GM23248 (cell line): ENCODE measurements around the gene SPOCK2. TPM values are rescaled to one million over a fixed set of nuclear protein-coding genes. Genes with fewer than 3 reads are reported as not detected.

Experiments
- DNase-seq: peaks from one replicate; pipeline ENCODE4 v3.0.0-alpha.2; 2015
- H2AFZ ChIP-seq: fragments of 200-600 bp; sonication (generic); 2 replicates; pipeline ENCODE4 v1.6.1; 2016; ENCODE audit warnings: antibody characterized with exemption
- H3F3A ChIP-seq: fragments of 200-600 bp; sonication (generic); 2 replicates; pipeline ENCODE4 v1.6.1; 2016; ENCODE audit warnings: mild to moderate bottlenecking, antibody characterized with exemption, mixed run types; ENCODE audit not compliant: insufficient read depth
- H3K27ac ChIP-seq: fragments of 200-600 bp; sonication (generic); 2 replicates; pipeline ENCODE4 v1.5.1; 2016; ENCODE audit warnings: mild to moderate bottlenecking
- H3K27me3 ChIP-seq: fragments of 200-600 bp; sonication (generic); replicated peaks from 2 replicates; pipeline ENCODE4 v1.6.1; 2016; ENCODE audit warnings: mild to moderate bottlenecking; ENCODE audit not compliant: insufficient read depth
- H3K36me3 ChIP-seq: fragments of 200-600 bp; sonication (generic); 2 replicates; pipeline ENCODE4 v1.6.1; 2016; ENCODE audit warnings: low read depth, mild to moderate bottlenecking
- H3K4me1 ChIP-seq: fragments of 200-600 bp; sonication (generic); 2 replicates; pipeline ENCODE4 v1.6.1; 2016; ENCODE audit warnings: mild to moderate bottlenecking; ENCODE audit not compliant: insufficient read depth
- H3K4me2 ChIP-seq: fragments of 200-600 bp; sonication (generic); one replicate; pipeline ENCODE4 v1.6.1; 2016; ENCODE audit warnings: mild to moderate bottlenecking; ENCODE audit not compliant: unreplicated experiment
- H3K4me3 ChIP-seq: fragments of 200-600 bp; sonication (generic); 2 replicates; pipeline ENCODE4 v1.5.1; 2016; ENCODE audit warnings: mild to moderate bottlenecking
- H3K79me2 ChIP-seq: fragments of 200-600 bp; sonication (generic); 2 replicates; pipeline ENCODE4 v1.6.1; 2016; ENCODE audit warnings: mild to moderate bottlenecking; ENCODE audit not compliant: insufficient read depth
- H3K9ac ChIP-seq: fragments of 200-600 bp; sonication (generic); 2 replicates; pipeline ENCODE4 v1.6.1; 2016; ENCODE audit warnings: mild to moderate bottlenecking
- H3K9me2 ChIP-seq: fragments of 200-600 bp; sonication (generic); 2 replicates; pipeline ENCODE4 v1.6.1; 2016; ENCODE audit warnings: mixed run types, mild to moderate bottlenecking, moderate library complexity; ENCODE audit not compliant: insufficient read depth
- H3K9me3 ChIP-seq: fragments of 200-600 bp; sonication (generic); one replicate; pipeline ENCODE4 v1.6.1; 2017; ENCODE audit warnings: low read depth
- H4K20me1 ChIP-seq: fragments of 200-600 bp; sonication (generic); 2 replicates; pipeline ENCODE4 v1.6.0; 2016; ENCODE audit not compliant: insufficient read depth
- EZH2 ChIP-seq: fragments of 200-600 bp; sonication (generic); IDR thresholded peaks from 2 replicates; pipeline ENCODE4 v1.6.1; 2018; ENCODE audit warnings: antibody characterized with exemption, mild to moderate bottlenecking; ENCODE audit not compliant: insufficient read depth, poor library complexity, severe bottlenecking
- EZH2phosphoT487 ChIP-seq: fragments of 200-600 bp; sonication (generic); IDR thresholded peaks from 2 replicates; pipeline ENCODE4 v1.6.1; 2018; ENCODE audit warnings: antibody characterized with exemption, moderate library complexity, mild to moderate bottlenecking, low read depth; ENCODE audit not compliant: insufficient read depth
- WGBS, 2 experiments: methylation state at CpG; one replicate each; pipeline ENCODE4 v1.1.6; 2015 to 2017; ENCODE audit warnings: low lambda C conversion rate in 2 of 2, low coverage in 1 of 2; ENCODE audit errors: missing lambda C conversion rate in 2 of 2; 5-methylcytosine and 5-hydroxymethylcytosine counted together
- in situ Hi-C: fragments of 300-500 bp; cut with MboI; formaldehyde crosslinking; loops from 2 replicates; pipeline ENCODE4 v1.15.0; 2020
- polyA plus RNA-seq: library from polyadenylated mRNA; unstranded; fragments of >200 nt; fragmentation: Nextera tagmentation; extraction: Ambion mirVana; gene quantifications from 2 replicates; pipeline ENCODE4 v1.2.1, GENCODE V29; 2016
- total RNA-seq: library from RNA; depleted of rRNA; stranded (reverse); fragments of >200 nt; shearing (Covaris generic); gene quantifications from 2 replicates; pipeline ENCODE4 v1.2.3, GENCODE V29; 2014

SPOCK2 gene
- total and polyA plus RNA-seq, 2 experiments from 2014 or later, result 0.04 TPM; not detected in 1

DNA sequence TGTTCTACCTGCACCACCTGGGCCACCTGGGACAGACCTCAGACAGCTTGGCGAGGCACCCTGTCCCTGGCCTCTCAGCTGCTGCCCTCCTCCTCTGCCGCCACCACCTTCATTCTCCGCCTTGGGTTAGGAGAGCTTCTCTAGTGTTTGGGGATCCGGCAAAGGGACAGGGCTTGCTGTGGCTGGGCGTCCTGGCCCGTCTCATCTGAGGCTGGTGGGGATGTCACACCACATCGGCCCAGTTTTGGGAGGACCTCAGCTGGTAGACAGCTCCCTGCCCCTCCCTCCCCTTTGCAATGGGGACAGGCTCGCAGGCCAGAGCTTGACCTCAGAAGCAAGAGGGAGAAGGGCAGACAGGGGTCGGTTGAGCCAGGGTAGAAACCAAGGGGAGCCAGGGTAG is 26.4 kb downstream of the SPOCK2 start:
- Histone ChIP-seq H3K9ac (no peak overlapping the region), H3K4me3 (no peak overlapping the region), H4K20me1 (no peaks in the 10 kb centered on the region), H3K27ac (no peak overlapping the region), H3K9me3 (no peaks in the 10 kb centered on the region), H3K4me2 (no peak overlapping the region), H3K27me3 (peaks cover 16% of the 10 kb centered on the region; the same call in 1 of the 2 replicates), H2AFZ (no peak overlapping the region), H3K9me2 (no peaks in the 10 kb centered on the region), H3F3A (no peaks in the 10 kb centered on the region), H3K36me3 (no peaks in the 10 kb centered on the region), H3K4me1 (no peaks in the 10 kb centered on the region), H3K79me2 (no peaks in the 10 kb centered on the region)
- in situ Hi-C loops, result no loop called here
- DNase-seq, result no peak
- TF ChIP-seq EZH2phosphoT487, result no peak
- no peak for TF ChIP-seq EZH2
- WGBS, 2 experiments, result 78 to 79% methylated on average over 8 to 9 of the region's 9 CpGs

- DNase-seq, result no peak
- Histone ChIP-seq H3K79me2 (no peaks in the 10 kb centered on the region), H3K9ac (no peak overlapping the region), H3K4me1 (no peaks in the 10 kb centered on the region), H3K4me3 (no peak overlapping the region), H2AFZ (no peak overlapping the region), H3F3A (no peaks in the 10 kb centered on the region), H3K9me3 (no peaks in the 10 kb centered on the region), H3K4me2 (no peak overlapping the region), H3K9me2 (no peaks in the 10 kb centered on the region), H3K36me3 (no peaks in the 10 kb centered on the region), H3K27me3 (peaks cover 16% of the 10 kb centered on the region; the same call in 1 of the 2 replicates), H4K20me1 (no peaks in the 10 kb centered on the region), H3K27ac (no peak overlapping the region)
- 81 to 93% methylated on average over 4 to 5 of the region's 5 CpGs for WGBS, 2 experiments
- TF ChIP-seq EZH2phosphoT487, result no peak
- no peak for TF ChIP-seq EZH2
- in situ Hi-C loops, result no loop called here
Observed at GRCh38 chr10:72061491-72061890, 26.9 kb downstream of the SPOCK2 start.

DNA sequence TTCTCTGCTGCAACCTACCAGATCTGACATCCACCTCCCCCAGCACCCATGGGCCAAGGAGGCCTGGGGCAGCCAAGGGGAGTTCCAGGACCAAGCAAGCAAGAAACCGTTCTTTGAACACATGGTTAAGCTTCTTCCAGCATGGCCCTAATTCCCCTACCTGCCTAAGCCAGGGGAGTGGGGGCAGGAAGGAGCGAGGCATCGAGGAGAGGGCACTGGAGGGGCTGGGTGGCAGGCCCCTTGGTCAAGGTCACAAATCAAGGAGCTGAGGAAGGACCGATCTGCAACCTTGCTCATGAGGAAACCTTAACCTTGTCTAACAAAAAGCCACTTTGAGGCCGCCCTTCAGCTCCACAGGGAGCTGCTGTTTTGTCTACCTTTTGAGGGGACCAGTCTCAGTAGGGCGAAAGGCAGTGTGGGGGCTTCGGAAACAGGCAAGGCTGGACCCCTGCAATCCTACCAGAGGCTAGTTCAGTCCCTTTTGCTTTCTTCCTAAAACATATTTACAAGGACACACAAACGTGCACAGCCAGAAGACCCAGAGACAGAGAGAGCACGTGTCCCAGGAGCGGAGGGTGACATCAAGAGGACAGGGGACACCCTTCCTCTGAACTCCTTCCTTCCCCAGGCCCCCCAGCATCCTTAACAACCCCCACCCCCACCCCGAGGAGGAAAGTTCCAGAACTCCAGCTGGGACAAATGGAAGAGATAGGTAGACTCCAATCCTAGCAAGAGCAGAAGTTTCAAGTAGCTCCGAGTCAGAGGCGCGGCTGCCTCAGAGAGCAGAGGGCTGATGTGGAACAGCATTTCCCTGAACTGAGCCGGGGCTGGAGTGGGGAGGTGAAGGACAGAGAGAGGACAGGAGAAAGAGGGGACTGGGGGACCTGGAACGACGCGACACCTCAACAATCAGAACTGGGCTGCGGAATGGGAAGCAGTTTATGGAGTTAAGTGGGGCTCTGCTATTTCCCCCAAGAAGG is 28.2 kb downstream of the SPOCK2 start:
- Histone ChIP-seq H2AFZ (no peak overlapping the region), H3K4me1 (no peaks in the 10 kb centered on the region), H3F3A (no peaks in the 10 kb centered on the region), H3K36me3 (no peaks in the 10 kb centered on the region), H4K20me1 (no peaks in the 10 kb centered on the region), H3K27me3 (peaks cover 20% of the 10 kb centered on the region), H3K9me2 (no peaks in the 10 kb centered on the region), H3K9ac (no peak overlapping the region), H3K9me3 (no peaks in the 10 kb centered on the region), H3K4me3 (no peak overlapping the region), H3K27ac (no peak overlapping the region), H3K79me2 (no peaks in the 10 kb centered on the region), H3K4me2 (no peak overlapping the region)
- in situ Hi-C loops, result no loop called here
- TF ChIP-seq EZH2phosphoT487 (no peak), EZH2 (no peak)
- WGBS, 2 experiments, result 65 to 71% methylated on average over 19 of the region's 19 CpGs
- no peak for DNase-seq

DNA sequence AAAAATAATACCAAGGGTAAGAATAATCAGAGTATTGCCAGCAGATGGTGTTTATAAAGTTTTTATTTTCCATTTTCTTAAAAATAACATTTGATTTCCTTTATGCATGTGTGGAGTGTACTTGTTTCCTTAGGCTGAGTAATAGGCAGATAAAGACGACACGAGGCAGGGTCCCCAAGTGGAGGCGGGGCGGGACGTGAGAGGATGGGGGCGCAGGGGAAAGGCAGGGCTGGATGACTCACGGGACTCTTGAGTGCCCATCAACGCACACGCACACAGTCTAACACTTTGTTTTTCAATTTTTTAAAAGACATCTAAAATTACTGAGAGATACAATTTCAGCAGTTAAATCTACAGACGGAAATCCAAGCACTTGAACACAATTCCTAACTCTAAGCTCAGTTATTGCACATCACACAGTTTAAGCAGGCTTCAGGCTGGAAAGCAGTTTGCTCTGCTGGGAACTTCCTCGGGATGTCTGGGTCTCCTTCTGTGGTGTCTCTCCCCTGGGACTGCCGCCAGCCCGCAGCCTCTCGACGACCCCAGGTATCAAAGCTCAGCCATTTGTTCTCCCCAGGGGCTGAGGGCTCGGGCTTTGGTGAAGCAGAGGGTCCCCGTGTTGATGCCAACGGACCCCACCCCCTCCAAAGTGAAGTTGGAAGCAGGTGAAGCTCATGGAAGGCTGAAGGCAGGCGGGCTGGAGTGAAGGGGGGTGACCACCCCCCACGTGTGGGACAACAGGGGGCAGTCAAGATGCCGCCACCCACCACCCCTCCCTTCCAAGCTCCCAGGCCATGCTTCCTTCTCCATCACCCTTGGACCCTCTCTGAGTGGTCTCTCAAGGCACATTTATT is 29.1 kb downstream of the SPOCK2 start:
- in situ Hi-C loops, result no loop called here

More for the DNA sequence above, 29.1 kb downstream of the SPOCK2 start:
- no peaks in the 10 kb centered on the region for H3K4me1 ChIP-seq
- H2AFZ ChIP-seq, result no peak overlapping the region
- 44 to 47% methylated on average over 21 of the region's 21 CpGs for WGBS, 2 experiments
- H3F3A ChIP-seq, result no peaks in the 10 kb centered on the region
- no peaks in the 10 kb centered on the region for H3K36me3 ChIP-seq
- no peaks in the 10 kb centered on the region for H3K79me2 ChIP-seq
- peaks cover 20% of the 10 kb centered on the region for H3K27me3 ChIP-seq
- no peak overlapping the region for H3K9ac ChIP-seq
- TF ChIP-seq EZH2 (no peak), EZH2phosphoT487 (no peak)
- DNase-seq, result no peak
- H3K9me3 ChIP-seq, result no peaks in the 10 kb centered on the region
- no peak overlapping the region for H3K4me2 ChIP-seq
- no peak overlapping the region for H3K4me3 ChIP-seq
- no peak overlapping the region for H3K27ac ChIP-seq
- no peaks in the 10 kb centered on the region for H3K9me2 ChIP-seq
- H4K20me1 ChIP-seq, result no peaks in the 10 kb centered on the region
